HepG2 (cell line): ENCODE measurements around the gene TSHZ1. TPM values are rescaled to one million over a fixed set of nuclear protein-coding genes. Genes with fewer than 3 reads are reported as not detected.

Experiments
- HDAC1 ChIP-seq: sonication (generic); formaldehyde crosslinking; IDR thresholded peaks from 2 replicates; pipeline ENCODE4 v1.5.1; 2020; ENCODE audit warnings: mild to moderate bottlenecking, missing genetic modification reagents
- JARID2 ChIP-seq: sonication (generic); formaldehyde crosslinking; IDR thresholded peaks from 2 replicates; pipeline ENCODE4 v1.8.1; 2023; ENCODE audit warnings: missing genetic modification reagents, inconsistent platforms; ENCODE audit not compliant: insufficient replicate concordance
- KMT2B ChIP-seq: IDR thresholded peaks from 2 replicates; pipeline ENCODE4 v1.6.1; 2016; ENCODE audit warnings: missing genetic modification reagents, missing compliant biosample characterization
- LCORL ChIP-seq, 2 experiments: fragments of 450-650 bp in 1 of 2; sonication (generic) in 1 of 2; formaldehyde crosslinking in 1 of 2; IDR thresholded peaks; 2 replicates each; pipeline versions ENCODE4 v1.5.0 to v1.6.1; 2017 to 2020; ENCODE audit warnings: antibody characterized with exemption in 1 of 2, missing genetic modification reagents in 1 of 2
- MED13 ChIP-seq: sonication (generic); formaldehyde crosslinking; IDR thresholded peaks from 2 replicates; pipeline ENCODE4 v1.5.0; 2020; ENCODE audit warnings: missing genetic modification reagents
- MYC ChIP-seq: sonication (generic); formaldehyde crosslinking; IDR thresholded peaks from 2 replicates; pipeline ENCODE4 v1.9.0; 2021; ENCODE audit warnings: missing genetic modification reagents, borderline replicate concordance
- RFX3 ChIP-seq: IDR thresholded peaks from 2 replicates; pipeline ENCODE4 v1.6.1; 2016; ENCODE audit warnings: missing biosample characterization, missing genetic modification reagents
- SNAPC2 ChIP-seq: sonication (generic); formaldehyde crosslinking; IDR thresholded peaks from 2 replicates; pipeline ENCODE4 v1.8.1; 2022; ENCODE audit warnings: mild to moderate bottlenecking, missing genetic modification reagents
- YY1 ChIP-seq: IDR thresholded peaks from 2 replicates; pipeline ENCODE4 v1.6.1; 2011; ENCODE audit warnings: low read length, low read depth, moderate library complexity, mild to moderate bottlenecking; ENCODE audit not compliant: insufficient read depth, insufficient replicate concordance
- ZNF160 ChIP-seq: sonication (generic); formaldehyde crosslinking; IDR thresholded peaks from 2 replicates; pipeline ENCODE4 v1.8.0; 2022; ENCODE audit warnings: mild to moderate bottlenecking, inconsistent platforms, missing genetic modification reagents
- ZNF296 ChIP-seq: sonication (generic); formaldehyde crosslinking; conservative IDR thresholded peaks from 2 replicates; pipeline ENCODE4 v1.5.0; 2020; ENCODE audit warnings: mild to moderate bottlenecking, missing genetic modification reagents
- ZNF33A ChIP-seq: sonication (generic); formaldehyde crosslinking; IDR thresholded peaks from 2 replicates; pipeline ENCODE4 v1.5.1; 2020; ENCODE audit warnings: missing genetic modification reagents, mild to moderate bottlenecking, moderate library complexity, borderline replicate concordance
- ZNF350 ChIP-seq: sonication (generic); formaldehyde crosslinking; IDR thresholded peaks from 2 replicates; pipeline ENCODE4 v1.4.0; 2020; ENCODE audit warnings: mild to moderate bottlenecking, low read depth, missing genetic modification reagents, borderline replicate concordance
- ZNF749 ChIP-seq: sonication (generic); formaldehyde crosslinking; IDR thresholded peaks from 2 replicates; pipeline ENCODE4 v1.8.0; 2022; ENCODE audit warnings: mild to moderate bottlenecking, missing genetic modification reagents, moderate library complexity, borderline replicate concordance
- polyA plus RNA-seq, 8 experiments: library from polyadenylated mRNA; depleted of rRNA in 3 of 8; stranded (reverse) in 7 of 8; unstranded in 1 of 8; fragments of >200 nt; fragmentation: Illumina TruSeq in 4 of 8; extraction: Trizol in 4 of 8; gene quantifications; 2 replicates each; pipeline versions ENCODE4 v1.2.1 to v1.2.3, GENCODE V29; 2011 to 2016; ENCODE audit warnings: low read depth in 4 of 8, missing spikeins in 1 of 8, mixed read lengths in 1 of 8; ENCODE audit not compliant: insufficient read depth in 1 of 8
- total RNA-seq, 5 experiments: library from RNA; depleted of rRNA; stranded (reverse); fragments of >200 nt; fragmentation: Illumina TruSeq; extraction: Trizol; gene quantifications; 2 replicates each; pipeline ENCODE4 v1.2.3, GENCODE V29; 2016; ENCODE audit warnings: low read depth in 1 of 5
- TF ChIP-seq, protein P1 (sequence below): sonication (generic); formaldehyde crosslinking; IDR thresholded peaks from 2 replicates; pipeline ENCODE4 v1.5.0; 2020; ENCODE audit warnings: missing genetic modification reagents
- TF ChIP-seq, protein P2 (sequence below): sonication (generic); formaldehyde crosslinking; conservative IDR thresholded peaks from 2 replicates; pipeline ENCODE4 v1.8.1; 2023; ENCODE audit warnings: missing genetic modification reagents
- TF ChIP-seq, protein P3 (sequence below): sonication (generic); formaldehyde crosslinking; IDR thresholded peaks from 2 replicates; pipeline ENCODE4 v1.8.1; 2022; ENCODE audit warnings: mild to moderate bottlenecking, missing genetic modification reagents
- TF ChIP-seq, protein P4 (sequence below): sonication (generic); formaldehyde crosslinking; IDR thresholded peaks from 2 replicates; pipeline ENCODE4 v1.4.0; 2020; ENCODE audit warnings: missing genetic modification reagents, borderline replicate concordance
- TF ChIP-seq, protein P5 (sequence below): sonication (generic); formaldehyde crosslinking; IDR thresholded peaks from 2 replicates; pipeline ENCODE4 v1.4.0; 2020; ENCODE audit warnings: mild to moderate bottlenecking, missing genetic modification reagents

The TSHZ1 gene
- total and polyA plus RNA-seq, 2 of the 13 experiments (the other 11 are each of a cell fraction or from before 2014, with no cell fraction given) = 2.5 to 2.7 TPM

DNA sequence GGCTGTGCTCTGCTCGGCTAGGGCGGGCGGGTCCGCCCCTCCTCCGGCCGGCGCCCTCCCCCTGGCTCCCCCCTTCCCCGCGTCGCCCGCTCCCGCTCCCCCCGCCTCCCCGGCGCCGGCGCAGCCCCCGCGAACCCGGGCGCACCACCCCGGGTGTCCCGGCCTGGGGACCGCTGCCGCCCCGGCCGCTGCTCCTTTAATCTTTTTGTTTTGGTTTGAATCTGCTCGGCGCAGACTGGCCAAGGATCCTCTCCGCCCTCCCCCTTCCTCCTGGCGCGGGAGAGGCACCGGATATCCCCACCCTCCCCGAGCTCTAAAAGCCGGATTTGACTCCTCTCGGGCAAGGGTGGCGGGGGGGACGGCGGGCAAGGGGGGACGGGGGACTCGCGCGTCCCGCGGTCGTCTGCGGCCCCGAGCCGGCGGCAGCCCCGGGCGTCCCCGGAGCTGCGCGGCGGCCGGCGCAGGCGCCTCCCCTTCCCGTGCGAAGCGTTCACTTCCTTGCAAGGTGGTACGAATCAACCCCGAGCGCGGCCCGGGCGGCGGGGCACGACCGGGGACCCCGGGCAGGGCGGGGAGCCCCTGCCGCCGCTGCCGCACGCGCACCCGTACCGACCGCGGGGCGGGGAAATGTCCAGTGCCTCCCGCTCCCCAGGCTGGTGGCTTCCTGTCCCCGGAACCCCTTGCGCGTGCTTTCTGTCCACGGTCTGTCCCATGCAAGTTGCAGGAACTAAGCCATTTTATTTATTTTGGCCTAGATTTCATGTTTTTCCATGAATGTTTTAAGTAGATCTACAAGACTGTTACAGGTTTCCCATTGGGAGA lies 1.3 kb upstream of the TSHZ1 start, which contains the start of gene PTGR3 (continued):
- TF ChIP-seq, protein P1, sequence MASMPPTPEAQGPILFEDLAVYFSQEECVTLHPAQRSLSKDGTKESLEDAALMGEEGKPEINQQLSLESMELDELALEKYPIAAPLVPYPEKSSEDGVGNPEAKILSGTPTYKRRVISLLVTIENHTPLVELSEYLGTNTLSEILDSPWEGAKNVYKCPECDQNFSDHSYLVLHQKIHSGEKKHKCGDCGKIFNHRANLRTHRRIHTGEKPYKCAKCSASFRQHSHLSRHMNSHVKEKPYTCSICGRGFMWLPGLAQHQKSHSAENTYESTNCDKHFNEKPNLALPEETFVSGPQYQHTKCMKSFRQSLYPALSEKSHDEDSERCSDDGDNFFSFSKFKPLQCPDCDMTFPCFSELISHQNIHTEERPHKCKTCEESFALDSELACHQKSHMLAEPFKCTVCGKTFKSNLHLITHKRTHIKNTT (CRISPR knock-in tag) = no peak
- TF ChIP-seq HDAC1 (CRISPR knock-in tag) (peak; percentile 60), ZNF296 (CRISPR knock-in tag) (no peak), ZNF350 (no peak), JARID2 (CRISPR knock-in tag) (no peak), KMT2B (no peak), RFX3 (CRISPR knock-in tag) (no peak), MED13 (CRISPR knock-in tag) (no peak), ZNF160 (CRISPR knock-in tag) (no peak), ZNF33A (CRISPR knock-in tag) (no peak), YY1 (peak; percentile 74), ZNF749 (0 out of 2 replicates have a peak, but pooled peaks have one; percentile 52), MYC (CRISPR knock-in tag) (peak; percentile 61; the same call in 1 of the 2 replicates), SNAPC2 (CRISPR knock-in tag) (0 out of 2 replicates have a peak, but pooled peaks have one; percentile 29), LCORL (IDR thresholded peaks at IDR 0.05) (no peak), LCORL (CRISPR knock-in tag; IDR thresholded peaks at IDR 0.05) (peak; percentile 46)
- TF ChIP-seq, protein P2, sequence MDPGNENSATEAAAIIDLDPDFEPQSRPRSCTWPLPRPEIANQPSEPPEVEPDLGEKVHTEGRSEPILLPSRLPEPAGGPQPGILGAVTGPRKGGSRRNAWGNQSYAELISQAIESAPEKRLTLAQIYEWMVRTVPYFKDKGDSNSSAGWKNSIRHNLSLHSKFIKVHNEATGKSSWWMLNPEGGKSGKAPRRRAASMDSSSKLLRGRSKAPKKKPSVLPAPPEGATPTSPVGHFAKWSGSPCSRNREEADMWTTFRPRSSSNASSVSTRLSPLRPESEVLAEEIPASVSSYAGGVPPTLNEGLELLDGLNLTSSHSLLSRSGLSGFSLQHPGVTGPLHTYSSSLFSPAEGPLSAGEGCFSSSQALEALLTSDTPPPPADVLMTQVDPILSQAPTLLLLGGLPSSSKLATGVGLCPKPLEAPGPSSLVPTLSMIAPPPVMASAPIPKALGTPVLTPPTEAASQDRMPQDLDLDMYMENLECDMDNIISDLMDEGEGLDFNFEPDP (CRISPR knock-in tag) = no peak
- TF ChIP-seq, protein P3, sequence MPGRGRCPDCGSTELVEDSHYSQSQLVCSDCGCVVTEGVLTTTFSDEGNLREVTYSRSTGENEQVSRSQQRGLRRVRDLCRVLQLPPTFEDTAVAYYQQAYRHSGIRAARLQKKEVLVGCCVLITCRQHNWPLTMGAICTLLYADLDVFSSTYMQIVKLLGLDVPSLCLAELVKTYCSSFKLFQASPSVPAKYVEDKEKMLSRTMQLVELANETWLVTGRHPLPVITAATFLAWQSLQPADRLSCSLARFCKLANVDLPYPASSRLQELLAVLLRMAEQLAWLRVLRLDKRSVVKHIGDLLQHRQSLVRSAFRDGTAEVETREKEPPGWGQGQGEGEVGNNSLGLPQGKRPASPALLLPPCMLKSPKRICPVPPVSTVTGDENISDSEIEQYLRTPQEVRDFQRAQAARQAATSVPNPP (CRISPR knock-in tag) = no peak
- TF ChIP-seq, protein P4, sequence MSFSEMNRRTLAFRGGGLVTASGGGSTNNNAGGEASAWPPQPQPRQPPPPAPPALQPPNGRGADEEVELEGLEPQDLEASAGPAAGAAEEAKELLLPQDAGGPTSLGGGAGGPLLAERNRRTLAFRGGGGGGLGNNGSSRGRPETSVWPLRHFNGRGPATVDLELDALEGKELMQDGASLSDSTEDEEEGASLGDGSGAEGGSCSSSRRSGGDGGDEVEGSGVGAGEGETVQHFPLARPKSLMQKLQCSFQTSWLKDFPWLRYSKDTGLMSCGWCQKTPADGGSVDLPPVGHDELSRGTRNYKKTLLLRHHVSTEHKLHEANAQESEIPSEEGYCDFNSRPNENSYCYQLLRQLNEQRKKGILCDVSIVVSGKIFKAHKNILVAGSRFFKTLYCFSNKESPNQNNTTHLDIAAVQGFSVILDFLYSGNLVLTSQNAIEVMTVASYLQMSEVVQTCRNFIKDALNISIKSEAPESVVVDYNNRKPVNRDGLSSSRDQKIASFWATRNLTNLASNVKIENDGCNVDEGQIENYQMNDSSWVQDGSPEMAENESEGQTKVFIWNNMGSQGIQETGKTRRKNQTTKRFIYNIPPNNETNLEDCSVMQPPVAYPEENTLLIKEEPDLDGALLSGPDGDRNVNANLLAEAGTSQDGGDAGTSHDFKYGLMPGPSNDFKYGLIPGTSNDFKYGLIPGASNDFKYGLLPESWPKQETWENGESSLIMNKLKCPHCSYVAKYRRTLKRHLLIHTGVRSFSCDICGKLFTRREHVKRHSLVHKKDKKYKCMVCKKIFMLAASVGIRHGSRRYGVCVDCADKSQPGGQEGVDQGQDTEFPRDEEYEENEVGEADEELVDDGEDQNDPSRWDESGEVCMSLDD (CRISPR knock-in tag) = 0 out of 2 replicates have a peak, but pooled peaks have one; percentile 32
- TF ChIP-seq, protein P5, sequence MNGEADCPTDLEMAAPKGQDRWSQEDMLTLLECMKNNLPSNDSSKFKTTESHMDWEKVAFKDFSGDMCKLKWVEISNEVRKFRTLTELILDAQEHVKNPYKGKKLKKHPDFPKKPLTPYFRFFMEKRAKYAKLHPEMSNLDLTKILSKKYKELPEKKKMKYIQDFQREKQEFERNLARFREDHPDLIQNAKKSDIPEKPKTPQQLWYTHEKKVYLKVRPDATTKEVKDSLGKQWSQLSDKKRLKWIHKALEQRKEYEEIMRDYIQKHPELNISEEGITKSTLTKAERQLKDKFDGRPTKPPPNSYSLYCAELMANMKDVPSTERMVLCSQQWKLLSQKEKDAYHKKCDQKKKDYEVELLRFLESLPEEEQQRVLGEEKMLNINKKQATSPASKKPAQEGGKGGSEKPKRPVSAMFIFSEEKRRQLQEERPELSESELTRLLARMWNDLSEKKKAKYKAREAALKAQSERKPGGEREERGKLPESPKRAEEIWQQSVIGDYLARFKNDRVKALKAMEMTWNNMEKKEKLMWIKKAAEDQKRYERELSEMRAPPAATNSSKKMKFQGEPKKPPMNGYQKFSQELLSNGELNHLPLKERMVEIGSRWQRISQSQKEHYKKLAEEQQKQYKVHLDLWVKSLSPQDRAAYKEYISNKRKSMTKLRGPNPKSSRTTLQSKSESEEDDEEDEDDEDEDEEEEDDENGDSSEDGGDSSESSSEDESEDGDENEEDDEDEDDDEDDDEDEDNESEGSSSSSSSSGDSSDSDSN (CRISPR knock-in tag) = peak; percentile 58; the same call in 1 of the 2 replicates
